GM19328 (cell line): ENCODE data around the gene SSR1.

Source experiments
- ATAC-seq: cut with Tn5 transposase; IDR thresholded peaks from one replicate; pipeline ENCODE4 v1.9.1; 2021; ENCODE audit warnings: mild to moderate bottlenecking, moderate library complexity; ENCODE audit not compliant: unreplicated experiment

SSR1 gene

DNA sequence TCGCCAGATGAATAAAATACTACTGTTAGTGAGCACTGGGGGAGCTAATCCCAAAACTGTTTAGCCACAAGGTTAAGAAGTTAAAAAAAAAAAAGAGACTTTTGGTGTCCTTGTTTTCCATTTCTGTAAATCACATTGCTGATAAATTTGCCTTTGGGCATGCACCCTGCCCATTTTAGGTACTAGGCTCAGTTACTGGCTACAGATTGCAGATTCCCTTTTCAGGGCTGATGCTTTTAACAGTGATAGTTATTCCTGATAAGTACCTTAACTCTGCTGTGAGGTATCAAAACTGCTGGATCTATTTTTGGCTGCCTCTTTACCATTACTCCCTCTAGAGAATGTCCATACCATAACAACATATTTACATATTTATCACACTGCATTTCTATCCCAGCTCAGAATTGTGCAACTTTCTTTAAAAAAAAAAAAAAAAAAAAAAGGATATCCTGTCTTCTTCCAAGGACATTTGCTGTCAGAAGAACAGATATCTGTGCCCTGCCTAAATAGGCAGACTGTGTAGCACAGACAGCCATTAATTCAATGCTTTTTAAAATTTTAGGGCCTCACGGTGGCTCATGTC, 94.5 kb downstream of the SSR1 start:
- ATAC-seq, result no peak
